ENCODE data around the gene CDK13.

DNA sequence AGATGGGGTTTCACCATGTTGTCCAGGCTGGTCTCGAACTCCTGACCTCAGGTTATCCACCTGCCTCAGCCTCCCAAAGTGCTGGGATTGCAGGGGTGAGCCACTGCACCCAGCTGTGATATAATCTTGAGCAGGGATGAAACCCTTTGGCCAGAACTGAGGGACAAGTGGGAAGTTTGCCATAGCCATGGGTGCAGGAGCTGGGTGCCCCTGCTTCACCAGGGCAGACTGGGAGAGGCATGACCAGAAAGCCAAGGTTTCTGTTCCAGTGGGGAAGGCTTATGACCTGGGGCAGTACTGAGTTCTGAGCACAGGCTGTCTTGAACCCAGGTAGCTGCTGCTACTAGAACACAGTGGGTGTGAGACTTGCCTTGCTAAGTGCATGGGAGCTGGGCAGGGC lies 40.5 kb upstream of the CDK13 start:
- TF ChIP-seq EP300 (IDR thresholded peaks at IDR 0.05), result no peak
- TF ChIP-seq, protein P1, sequence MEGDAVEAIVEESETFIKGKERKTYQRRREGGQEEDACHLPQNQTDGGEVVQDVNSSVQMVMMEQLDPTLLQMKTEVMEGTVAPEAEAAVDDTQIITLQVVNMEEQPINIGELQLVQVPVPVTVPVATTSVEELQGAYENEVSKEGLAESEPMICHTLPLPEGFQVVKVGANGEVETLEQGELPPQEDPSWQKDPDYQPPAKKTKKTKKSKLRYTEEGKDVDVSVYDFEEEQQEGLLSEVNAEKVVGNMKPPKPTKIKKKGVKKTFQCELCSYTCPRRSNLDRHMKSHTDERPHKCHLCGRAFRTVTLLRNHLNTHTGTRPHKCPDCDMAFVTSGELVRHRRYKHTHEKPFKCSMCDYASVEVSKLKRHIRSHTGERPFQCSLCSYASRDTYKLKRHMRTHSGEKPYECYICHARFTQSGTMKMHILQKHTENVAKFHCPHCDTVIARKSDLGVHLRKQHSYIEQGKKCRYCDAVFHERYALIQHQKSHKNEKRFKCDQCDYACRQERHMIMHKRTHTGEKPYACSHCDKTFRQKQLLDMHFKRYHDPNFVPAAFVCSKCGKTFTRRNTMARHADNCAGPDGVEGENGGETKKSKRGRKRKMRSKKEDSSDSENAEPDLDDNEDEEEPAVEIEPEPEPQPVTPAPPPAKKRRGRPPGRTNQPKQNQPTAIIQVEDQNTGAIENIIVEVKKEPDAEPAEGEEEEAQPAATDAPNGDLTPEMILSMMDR (IDR thresholded peaks at IDR 0.05), result no peak
- TF ChIP-seq POLR2A (IDR thresholded peaks at IDR 0.05), result no peak

All from ovary (tissue), 3 donors.